CD4-positive, alpha-beta T cell treated with Interleukin-4 for 4 hours (primary cell): Measurements from ENCODE around the gene FGFR1OP2.
"Not testable (repeated sequence)": the region's sequence is repeated elsewhere in the genome, so short reads cannot be mapped to it uniquely, and the experiment has no call there.

Source experiments
- DNase-seq: peaks from one replicate; pipeline ENCODE4 v3.0.0-alpha.2; 2020

The FGFR1OP2 gene

GRCh38 chr12:26948309-26948708 is 10.0 kb downstream of the FGFR1OP2 start:
- no peak for DNase-seq

GRCh38 chr12:26953447-26953846 is 15.2 kb downstream of the FGFR1OP2 start:
- no peak for DNase-seq

DNA sequence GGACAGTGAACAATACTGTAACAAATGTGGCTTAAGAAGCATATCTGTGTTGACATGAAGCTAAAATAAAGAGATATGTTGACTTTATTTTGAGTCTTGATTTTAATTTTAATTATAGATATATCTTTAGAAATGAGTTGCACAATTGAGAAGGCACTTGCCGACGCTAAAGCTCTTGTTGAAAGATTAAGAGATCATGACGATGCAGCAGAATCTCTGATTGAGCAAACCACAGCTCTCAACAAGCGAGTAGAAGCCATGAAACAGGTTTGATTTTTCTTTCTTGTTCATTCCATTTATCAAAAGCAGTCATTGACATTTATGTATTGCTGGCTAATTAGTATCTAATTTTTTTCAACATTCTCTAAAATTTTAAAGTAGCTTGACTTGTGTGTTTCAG is 15.8 kb downstream of the FGFR1OP2 start:
- DNase-seq = no peak

DNA sequence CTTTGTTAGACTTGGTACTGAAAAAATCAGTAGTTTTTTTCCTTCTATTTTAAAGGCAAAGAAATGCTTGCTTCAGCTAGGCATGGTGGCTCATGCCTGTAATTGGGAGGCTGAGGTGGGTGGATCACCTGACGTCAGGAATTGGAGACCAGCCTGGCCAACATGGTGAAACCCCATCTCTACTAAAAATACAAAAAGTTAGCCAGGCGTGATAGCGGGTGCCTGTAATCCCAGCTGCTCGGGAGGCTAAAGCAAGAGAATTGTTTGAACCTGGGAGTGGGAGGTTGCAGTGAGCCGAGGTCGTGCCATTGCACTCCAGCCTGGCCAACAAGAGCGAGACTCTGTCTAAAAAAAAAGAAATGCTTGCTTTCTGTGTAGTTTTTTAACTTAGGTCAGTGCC is 23.1 kb downstream of the FGFR1OP2 start:
- not testable (repeated sequence) for DNase-seq

- DNase-seq = no peak
Observed at GRCh38 chr12:26961803-26962202, 23.5 kb downstream of the FGFR1OP2 start.

DNA sequence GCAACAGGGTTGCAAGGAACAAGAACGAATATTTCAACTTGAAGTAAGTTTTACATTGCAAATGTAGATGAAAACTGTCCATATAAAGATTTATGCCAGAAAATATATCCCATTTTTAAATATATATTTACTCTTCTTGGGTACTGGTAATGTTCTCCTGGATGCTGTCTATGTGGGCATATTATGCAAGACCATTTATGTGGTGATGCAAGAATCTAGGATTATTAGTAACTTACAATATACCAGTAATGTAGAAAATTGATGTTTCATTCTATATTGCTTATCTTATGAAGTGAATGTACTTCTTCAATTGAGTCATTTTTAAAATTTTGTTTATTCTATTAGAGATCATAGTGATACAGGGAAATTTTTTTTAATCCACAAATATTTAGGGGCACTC is 25.1 kb downstream of the FGFR1OP2 start:
- no peak for DNase-seq

- no peak for DNase-seq
Observed at GRCh38 chr12:26966842-26967241, 28.6 kb downstream of the FGFR1OP2 start.

GRCh38 chr12:26970136-26970535 is 31.9 kb downstream of the FGFR1OP2 start:
- DNase-seq = no peak

DNA sequence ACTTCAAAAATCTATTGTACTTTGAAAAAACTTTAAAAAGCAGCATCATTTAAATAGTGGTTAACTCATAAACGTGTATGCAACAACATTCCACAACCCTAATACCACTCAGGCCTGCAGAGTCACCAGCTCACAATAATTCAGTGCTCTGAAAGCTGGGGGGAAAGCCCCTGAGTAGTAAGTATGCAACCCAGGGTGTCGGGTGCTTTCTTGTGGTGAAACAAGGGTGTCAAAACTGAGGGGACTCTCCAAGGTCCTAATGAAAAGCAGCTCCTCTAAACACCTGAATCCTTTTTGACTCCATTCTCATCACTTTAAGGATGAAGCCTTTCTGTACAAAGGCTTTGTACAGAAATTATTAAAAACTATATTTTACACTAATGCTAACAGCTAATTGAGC is 33.7 kb downstream of the FGFR1OP2 start:
- peak; percentile 86 for DNase-seq

DNA sequence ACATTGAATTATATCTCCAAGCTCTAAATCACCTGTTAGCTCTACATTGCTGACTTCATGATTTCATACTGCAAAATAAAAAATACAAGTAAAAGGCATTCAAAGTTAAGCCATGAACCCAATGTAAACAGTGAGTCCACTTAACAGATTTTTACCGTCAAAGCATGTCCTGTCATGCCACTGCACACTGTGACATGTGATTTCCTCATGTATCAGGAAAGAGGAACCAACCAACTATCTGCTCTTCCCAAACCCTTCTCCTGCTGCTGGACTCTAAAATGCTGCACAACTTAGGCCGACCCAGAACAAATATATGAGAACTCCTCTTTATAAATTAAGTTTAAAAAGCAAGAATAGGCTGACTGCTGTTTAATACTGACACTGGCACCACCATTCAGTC is 38.4 kb downstream of the FGFR1OP2 start:
- DNase-seq = no peak

DNA sequence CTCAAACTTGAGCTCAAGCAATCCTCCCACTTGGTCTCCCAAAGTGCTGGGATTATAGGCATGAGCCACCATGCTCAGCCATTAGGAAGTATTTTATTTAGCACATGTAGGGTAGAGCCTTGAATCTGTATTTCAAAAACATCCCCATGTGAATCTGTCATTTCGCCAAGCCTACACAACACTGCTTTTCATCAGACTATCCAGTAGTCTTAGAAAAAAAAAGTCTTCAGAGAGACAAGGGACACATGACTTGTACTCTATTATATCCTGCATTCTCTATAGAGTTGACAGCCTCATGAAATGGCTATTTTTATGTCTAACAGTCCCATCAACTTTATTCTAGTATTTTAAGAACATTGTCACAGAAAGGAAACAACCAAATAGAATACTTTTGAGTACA is 40.5 kb downstream of the FGFR1OP2 start:
- no peak for DNase-seq

DNA sequence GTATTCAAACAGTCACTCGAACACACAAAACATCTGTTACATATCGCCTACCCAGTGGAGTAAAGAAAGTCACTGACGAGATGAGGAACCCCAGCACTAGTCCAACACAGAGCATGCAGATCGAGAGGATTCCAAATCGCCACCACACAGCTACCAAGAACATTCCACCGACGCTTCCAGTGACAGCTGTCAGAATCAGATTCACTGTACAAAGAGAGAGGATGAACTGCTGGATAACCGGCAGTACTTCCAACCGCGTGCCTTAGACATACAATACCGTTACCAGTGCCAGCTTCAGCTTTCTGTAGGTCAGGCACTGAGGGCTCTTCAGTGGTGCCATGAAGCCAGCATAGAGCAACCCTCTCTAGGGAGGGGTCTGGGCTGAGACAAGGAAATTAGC is 41.5 kb downstream of the FGFR1OP2 start:
- no peak for DNase-seq

GRCh38 chr12:26982866-26983265 is 44.6 kb downstream of the FGFR1OP2 start:
- no peak for DNase-seq

DNA sequence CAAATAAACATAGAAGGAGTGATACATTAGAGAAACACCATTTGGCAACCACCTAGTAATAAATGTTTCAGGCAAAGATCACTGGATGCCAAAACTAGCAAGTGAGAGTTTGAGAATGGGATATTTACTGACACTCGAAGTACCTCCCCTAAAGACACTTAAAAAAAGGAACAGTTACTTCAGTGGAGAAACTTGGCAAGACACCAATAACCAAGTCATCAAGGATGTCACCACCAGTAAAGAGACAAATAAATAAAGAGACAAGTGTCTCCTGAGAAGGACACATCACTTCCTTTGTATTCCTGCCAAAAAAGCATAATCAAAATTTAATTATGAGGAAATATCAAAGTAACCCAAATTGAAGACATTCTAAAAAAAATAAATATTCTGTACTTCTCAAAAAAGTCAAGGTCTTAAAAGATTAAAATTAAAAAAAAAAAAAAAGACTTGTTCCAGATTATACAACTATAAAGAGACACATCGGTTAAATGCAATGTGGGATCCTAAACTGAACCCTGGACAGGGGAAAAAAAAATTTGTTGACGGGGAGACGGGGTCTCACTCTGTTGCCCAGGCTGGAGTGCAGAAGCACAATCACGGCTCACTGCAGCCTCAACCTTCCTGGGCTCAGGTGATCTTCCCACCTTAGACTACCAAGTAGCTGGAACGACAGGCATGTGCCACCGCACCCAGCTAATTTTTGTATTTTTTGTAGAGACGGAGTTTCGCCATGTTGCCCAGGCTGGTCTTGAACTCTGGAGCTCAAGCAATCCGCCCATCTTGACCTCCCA is 49.6 kb downstream of the FGFR1OP2 start:
- DNase-seq = no peak

DNA sequence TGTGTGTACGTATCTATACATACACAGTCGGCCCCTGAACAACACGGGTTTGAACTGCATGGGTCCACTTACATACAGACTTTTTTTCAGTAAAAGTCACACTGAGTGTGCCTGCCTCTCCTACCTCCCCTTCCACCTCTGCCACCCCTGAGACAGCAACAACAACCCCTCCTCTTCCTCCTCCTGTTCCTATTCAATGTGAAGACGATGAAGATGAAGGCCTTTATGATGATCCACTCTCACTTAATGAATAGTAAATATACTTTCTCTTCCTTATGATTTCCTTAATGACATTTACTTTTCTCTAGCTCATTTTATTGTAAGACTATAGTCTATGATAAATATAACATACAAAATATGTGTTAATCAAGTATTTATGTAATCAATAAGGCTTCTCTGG is 50.4 kb downstream of the FGFR1OP2 start:
- DNase-seq = no peak

DNA sequence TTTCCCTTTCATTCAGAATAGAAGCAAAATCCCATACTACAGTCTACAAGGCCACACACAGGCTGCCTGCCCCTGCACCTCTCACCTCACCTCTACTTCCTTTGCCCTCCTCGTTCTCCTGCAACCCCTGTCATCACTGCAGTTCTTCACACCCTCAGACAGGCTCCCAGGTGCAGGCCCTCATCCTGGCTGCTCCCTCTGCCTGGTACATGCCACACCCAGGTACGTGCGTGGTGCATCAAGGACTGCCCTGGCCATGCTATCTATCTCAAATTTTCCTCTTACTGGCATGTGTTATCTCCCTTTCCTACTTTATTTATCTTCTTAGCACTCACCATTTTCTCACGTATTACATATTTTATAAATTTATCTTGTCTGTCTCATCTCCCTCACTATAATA is 51.6 kb downstream of the FGFR1OP2 start:
- no peak for DNase-seq

DNA sequence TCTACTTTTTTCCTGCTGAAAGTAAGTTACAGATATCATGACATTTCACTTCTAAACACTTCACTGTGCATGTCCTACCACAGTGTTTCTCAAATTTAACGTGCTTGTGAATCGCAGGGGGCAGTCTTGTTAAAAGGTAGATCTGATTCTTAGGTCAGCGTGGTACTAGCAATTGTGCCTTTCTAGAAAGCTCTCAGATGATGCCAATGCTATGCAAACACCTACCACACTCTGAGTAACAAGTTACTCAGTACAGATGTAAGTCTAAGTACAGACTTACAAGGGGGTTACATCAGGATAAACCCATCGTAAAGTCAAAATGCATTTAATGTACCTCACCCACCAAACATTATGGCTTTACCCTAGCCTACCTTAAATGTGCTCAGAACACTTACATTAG is 53.6 kb downstream of the FGFR1OP2 start:
- no peak for DNase-seq

DNA sequence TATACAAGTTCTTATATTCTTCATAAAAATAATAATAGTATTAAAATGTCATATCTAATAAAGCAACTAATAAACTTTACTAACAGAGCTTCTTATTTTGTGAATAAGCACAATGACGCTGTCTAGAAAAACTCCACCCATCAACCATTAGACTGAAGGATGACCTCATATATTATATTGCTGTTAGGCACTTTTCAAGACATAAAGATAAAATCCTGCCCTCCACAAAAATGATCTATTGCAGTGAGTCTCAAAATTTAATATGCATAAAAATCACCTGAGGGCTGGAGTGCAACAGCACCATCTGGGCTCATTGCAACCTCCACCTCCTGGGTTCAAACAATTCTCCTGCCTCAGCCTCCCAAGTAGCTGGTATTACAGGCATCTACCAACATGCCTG is 55.8 kb downstream of the FGFR1OP2 start:
- no peak for DNase-seq

GRCh38 chr12:26995706-26996105 is 57.4 kb downstream of the FGFR1OP2 start:
- no peak for DNase-seq

DNA sequence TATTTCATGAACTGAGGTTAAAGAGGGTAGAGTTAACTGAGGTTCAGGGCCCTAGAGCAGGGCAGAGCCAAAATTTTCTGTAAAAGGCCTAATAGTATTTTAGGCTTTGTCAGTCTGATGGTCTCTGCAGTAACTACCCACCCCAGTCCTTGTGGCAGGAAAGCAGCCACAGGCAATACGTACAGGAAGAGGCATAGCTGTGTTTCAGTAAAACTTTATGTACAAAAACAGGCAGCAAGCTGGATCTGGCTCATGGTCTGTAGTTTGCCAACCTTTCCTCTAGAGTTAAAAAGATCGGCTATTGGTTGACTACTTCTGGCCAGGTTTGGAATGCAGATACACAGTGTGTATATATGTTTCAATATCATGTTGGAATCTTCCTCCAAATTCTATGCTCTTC is 58.7 kb downstream of the FGFR1OP2 start:
- DNase-seq = no peak

DNA sequence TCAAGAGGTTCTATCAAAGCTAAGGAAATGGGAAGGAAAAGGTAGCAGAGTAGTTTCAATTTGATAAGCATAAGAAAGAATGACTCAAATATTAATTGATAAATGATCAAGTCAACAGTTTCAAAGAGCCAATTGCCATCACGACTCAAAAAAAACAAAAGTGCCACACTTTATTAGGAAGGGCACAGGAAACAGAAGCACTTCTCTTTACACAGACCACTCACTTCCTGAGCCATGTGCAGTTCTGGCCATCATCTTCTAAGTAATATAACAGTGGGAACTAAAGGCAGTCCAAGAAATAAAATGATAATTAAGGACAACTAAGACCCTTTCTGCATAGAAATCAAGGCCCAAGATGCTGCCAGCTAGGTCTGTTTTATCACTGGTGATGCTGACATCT is 62.7 kb downstream of the FGFR1OP2 start:
- DNase-seq = no peak

- DNase-seq = no peak
Observed at GRCh38 chr12:27001663-27002062, 63.4 kb downstream of the FGFR1OP2 start.

- no peak for DNase-seq
Observed at GRCh38 chr12:27002141-27002540, 63.9 kb downstream of the FGFR1OP2 start.

- DNase-seq = no peak
Observed at GRCh38 chr12:27003421-27004381, 65.4 kb downstream of the FGFR1OP2 start.
